Stimulated activated CD4-positive, alpha-beta T cell treated with anti-CD3 and anti-CD28 coated beads, Interleukin-4, amount 100 ng/mL, for 1 hour (primary cell): ENCODE data around the gene DPY30.

ENCODE experiments used
- DNase-seq: peaks from one replicate; pipeline ENCODE4 v3.0.0-alpha.2; 2020

DPY30 gene

DNA sequence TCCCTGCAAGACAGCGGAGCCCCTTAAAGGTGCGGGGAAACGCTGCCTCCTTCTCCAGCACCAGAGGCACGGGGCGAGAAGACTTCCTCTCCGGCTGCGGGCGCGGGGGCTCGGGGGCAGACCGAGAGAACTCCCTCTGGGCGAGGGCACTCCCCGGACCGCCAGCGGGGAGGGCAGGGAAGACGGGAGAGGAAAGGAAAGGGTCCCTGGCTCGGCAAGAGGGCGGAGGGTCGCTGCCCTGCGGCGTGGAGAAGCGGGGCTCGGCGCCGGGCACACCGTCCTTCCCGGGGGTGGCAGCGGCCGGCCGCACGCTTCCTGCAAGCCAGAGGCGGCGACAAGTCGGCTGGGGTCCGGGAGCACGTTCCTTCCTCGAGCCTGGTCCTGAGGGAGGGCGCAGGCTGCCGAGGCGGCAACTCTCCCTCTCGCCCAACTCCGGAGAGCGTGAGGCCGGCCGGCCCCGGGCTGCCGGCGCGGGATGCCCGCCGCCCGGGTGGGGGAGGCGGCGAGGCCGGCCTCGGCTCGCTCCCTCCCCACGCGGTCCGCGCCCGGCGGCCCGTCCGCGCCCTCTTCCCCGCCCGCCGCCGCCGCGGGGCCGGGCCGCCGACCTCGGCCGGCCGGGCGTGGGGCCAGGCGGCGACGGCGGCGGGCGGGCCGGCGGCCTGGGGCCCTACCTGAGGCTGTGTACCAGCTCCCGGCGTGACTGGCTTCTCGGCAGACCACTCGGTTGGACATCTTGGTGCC lies 29.9 kb downstream of the DPY30 start:
- DNase-seq, result peak; percentile 39

DNA sequence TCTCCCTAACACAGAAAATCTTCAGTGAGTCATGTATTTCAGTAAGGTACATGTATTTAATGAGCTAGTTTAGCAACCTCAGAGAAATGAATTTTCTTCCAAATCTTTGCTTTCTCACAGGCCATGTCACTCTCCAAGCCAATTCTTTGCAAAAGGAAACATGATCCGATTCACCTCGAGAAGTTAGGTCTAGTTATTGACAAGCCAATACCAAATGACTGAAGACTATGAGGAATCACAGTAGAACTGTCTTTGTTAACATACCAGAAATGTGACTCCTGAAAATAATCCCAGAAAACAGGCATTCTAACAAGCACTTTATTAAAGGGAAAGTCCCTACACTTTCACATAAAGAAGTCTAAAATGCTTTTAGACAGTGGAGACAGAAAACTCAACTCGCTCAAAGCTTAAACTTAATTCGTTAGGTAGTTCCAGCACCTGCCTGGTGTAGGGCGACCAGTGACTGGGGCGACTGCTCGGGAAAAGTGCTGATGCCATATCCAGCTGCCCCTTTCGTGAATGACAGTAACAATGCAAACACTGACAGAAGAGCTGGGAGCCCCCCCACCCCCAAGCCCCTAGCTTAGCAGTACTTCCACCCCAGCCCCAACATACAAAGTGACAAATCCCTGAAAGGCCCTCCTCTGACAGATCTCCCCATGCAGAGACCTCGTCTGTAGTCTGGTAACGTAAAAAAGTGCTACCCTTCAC lies 30.6 kb downstream of the DPY30 start:
- peak; percentile 15 for DNase-seq

DNA sequence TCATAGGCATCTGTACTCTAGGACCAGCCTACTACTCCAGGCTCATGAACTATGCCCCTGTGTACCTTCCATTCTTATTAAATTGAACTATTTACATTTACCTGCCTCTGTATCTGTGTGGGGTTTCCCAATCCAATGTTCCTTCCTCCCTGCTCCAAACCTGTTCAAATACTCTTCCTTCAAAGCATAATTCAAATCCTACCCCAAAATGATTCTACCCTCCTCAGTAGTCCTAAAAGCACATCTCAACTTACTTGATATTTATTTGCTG lies 32.5 kb downstream of the DPY30 start:
- no peak for DNase-seq

DNA sequence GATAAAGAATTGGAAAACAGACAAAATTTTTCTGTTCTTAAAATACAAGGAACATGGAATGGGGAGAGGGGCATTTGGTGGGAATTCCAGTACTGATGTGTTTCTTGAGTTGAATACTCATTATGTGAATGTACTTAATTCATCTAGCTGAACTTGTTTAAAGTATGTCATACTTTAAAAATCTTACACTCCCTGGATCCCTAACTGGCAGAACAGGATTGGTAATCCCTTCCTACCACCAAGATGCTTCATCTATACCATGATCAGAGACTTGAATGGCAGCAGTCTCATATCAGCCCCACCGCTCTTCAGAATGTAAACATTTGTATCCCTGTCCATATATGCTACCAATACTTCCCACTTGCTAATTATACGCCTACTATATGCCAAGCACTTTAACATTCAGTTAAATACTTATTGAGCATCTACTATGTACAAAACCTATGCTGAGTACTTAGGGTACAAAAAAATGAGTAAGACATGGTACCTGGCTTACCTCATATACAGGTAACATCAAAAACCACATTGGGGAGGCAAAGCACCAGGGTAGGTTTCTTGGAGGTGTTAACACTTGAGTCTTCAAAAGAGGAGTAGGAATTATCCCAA lies 34.1 kb downstream of the DPY30 start:
- no peak for DNase-seq

DNA sequence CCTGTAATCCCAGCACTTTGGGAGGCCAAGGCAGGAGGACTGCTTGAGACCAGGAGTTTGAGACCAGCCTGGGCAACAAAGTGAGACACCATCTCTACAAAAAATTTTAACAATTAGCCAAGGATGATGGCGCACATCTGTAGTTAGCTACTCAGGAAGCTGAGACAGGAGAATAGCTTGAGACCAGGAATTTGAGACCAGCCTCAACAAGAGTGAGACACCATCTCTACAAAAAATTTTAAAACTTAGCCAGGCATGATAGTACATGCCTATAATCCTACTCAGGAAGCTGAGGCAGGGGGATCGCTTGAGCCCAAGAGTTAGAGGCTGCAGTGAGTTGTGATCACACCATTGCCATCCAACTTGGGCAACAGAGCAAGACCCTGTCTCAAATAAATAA lies 35.8 kb downstream of the DPY30 start:
- no peak for DNase-seq

DNA sequence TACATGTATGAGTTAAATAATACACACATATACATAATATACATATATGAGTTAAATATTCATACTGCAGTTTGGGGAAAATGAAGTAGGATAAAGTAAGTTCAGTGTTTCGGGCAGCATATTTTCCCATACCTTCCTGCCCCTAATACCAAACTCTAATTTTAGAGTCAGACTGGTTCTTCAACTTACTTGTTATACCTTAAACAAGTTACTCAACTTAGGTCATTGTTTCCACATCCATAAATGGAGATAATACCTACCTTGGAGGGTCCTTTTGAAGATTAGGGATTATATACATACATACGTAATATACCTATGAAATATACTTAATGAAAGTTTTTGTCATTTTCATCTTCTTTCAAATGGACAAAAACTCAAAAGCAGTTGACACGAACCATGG lies 37.2 kb downstream of the DPY30 start:
- DNase-seq, result no peak

DNA sequence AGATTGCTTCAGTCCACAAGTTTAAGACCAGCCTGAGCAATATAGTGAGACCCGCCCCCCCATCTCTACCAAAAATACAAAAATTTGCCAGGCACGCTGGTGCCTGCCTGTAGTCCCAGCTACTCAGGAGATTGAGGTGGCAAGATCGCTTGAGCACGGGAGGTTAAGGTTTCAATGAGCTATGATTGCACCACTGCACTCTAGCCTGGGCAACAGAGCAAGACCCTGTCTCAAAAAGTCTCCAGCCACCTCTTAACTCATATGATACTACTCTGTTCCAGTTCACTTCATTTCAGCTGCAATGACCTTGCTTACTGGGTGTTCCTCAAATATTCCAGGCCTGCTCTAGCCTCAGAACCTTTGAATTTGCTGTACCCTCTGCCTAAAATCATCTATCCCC lies 40.2 kb downstream of the DPY30 start:
- DNase-seq, result no peak

DNA sequence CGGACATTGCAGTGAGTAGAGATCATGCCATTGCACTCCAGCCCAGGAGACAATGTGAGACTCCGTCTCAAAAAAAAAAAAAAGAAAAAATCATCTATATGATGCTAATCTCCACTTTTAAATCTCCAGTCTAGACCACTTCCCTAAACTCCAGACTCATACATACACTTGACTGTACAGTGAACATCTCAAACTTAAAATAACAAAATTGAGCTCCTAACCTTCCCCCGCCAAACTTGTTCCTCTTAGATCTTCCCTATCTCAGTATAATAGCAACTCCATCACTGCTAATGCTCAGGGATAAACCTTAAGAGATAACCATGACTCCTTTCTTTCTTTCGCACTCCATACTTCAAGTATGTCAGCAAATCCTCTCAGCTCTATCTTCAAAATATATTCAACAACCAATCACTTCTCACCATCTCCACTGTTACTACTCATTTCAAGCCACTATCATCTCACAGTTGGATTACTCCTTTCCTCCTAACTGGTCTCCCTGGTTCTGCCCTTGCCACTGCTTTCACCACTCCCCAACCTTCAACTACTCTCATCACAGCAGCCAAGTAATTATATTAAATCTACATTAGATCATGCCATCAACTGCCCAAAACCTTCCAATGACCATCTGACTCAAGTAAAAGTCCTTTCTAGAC lies 40.7 kb downstream of the DPY30 start:
- DNase-seq, result no peak

DNA sequence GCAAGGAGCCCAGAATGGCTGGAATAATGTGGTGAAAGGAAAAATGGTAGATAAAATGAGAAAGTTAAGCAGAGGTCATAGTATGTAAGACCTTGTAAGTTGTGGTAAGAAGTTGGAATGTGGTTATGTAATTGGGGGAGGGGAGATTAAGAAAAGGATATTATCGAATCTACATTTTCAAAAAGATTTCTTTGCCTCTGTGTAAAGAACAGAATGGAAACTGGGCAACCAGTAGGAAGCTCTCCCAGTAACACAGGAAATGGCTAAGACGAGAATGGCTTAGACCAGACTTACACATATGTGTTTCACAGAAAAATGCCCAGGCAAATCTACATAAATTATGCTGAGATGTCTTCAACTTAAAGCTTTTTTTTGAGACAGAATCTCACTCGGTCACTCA lies 42.0 kb downstream of the DPY30 start:
- no peak for DNase-seq

DNA sequence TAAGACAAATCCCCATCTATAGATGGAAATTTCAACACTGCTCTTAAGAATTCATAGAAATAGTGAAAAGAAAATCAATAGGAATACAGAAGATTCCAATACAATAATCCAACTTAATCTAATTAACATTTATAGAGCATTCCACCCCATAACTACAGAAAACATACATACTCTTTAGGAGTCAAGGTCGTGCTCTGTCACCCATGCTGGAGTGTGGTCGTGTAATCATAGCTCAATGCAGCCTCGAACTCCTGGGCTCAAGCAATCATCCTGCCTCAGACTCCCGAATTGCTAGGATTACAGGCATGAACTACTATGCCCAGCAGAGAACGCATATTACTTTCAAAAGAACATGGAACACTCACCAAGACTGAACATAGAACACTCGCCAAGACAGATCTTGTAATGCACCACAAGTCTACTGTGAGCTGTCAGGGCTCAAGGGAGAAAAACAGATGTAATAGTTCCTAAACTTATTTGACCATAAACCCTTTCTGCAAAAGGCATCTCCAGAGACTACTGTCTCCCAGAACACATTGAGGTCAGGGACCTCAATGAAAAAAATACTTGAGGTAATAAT lies 42.9 kb downstream of the DPY30 start:
- DNase-seq, result no peak

DNA sequence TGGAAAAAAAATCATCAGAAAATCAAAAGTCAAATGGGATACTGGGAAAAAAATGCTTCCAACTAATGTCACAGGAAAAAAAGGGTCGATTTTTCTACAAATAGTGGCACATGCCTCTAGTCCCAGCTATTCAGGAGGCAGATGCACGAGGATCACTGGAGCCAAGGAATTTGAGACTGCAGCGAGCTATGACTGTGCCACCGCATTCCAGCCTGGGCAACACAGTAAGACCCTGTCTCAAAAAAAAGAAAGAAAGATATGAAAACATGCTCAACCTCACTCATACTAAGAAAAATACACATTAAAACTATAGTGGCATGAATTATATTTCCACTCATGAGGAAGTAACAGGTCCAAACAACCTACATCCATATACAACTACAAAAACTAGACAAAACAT lies 46.7 kb downstream of the DPY30 start:
- no peak for DNase-seq

DNA sequence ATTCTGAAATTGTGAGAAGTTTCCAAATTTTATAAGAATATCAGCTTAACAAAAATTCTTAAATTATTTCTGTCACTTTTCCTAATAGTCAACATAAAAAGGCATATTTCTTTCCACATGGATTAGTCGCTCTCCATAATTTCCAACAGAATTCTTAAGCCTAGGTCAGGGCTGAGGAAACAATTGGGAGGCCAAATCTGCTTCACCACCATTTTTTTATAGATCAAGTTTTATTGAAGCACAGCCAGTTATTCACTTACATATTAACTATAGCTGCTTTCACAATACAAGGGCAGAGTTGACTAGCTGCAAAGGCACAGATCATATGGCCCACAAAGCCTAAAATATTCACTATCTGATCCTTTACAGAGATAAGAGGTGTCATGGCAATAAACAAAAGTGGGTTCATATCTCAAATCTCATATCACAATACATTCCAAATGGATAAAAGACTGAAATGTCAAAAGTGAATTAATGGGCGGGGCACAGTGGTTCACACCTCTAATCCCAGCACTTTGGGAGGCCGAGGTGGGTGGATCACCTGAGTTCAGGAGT lies 47.5 kb downstream of the DPY30 start:
- DNase-seq, result no peak

DNA sequence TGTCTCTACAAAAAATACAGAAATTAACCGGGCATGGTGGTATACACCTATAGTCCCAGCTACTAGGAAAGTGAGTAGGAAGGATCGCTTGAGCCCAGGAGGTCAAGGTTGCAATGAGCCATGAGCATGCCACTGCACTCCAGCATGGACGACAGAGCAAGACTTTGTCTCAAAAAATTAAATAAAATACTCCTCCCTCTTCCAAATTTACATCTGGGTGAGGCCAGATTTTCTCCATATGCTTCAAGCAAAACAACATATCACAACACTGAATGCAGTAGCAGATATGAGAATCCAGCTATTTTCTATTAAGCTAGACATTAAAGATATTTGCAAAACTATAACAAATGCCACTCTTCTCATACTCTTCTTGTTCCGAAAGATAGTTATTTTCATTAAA lies 49.7 kb downstream of the DPY30 start:
- DNase-seq, result no peak

DNA sequence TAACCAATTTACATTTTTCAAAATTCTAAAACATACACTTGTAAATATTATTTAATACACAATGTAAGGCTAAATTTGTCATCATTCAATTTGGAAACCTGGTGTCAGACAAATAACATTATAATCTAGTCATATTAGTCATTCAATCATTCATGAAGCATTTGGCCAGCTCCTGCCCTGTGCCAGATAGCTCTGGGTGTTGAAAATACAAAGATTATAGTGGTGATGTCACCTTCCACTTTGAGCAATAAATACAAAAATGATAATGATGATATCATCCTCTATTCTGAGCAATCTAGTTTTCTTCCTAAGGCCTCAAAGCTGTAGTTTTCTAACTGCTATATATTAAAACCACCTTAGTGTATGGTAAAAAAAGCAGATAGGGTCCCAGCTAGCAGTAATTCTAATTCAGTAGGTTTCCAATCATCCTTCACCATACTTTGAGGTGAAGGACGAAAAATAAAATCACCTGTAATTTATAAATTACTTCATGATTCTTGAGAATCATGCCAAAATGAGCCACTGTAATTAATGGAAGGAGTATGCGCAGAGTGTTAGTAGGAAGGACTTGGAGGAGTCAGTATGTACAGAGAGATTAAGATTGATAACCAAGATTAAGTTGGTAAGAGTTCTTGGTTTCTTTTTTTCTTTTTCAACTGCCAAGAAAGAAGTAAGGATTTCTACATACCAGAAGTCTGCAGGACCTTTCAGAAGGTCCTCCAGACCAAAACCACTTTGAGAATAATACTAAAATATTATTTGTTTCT lies 52.0 kb downstream of the DPY30 start:
- no peak for DNase-seq

DNA sequence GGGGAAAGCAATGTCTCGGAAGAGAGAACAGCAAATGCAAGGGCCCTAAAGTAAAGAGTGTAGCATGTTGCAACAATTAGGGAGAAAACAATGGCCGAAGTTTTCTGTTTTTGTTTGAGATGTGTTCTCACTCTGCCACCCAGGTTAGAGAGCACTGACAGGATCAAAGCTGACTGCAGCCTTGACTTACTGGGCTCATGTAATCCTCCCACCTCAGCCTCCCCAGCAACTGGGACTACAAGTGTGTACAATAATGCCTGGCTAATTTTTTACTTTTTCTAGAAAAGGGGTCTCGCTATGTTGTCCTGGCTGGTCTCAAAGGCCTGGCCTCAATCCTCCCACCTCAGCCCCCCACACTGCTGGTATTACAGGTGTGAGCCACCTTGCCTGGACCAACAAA lies 52.7 kb downstream of the DPY30 start:
- DNase-seq, result no peak

DNA sequence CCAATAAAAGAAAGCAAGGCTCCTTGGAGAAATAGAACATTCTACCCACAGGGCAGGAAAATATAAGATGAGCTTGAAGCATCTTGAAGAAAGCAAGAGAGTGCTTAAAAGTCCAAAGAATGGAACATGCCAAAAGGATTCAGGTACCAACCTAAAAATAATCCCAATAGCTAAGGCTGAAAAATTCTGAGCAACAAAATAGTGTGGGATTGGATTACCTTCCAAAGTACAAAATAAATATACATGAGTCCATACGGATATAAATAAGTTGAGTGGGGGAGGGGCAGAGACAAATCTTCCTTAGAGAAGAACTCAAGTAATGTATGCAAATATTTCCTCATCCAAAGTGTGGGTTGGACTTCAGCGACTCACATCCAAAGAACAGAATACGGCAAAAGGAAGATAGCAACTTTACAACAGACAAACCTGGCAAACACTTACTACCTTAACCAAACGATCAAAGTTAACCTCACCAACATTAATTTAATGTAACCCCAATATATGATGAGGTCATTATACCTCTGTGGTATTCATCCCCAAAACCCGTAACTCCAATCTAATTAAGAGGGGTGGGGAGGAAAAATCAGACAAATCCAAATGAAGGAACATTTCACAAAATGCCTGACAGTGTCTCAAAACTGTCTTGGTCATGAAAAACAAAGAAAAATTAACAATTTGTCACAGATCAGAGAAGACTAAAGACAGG lies 55.7 kb downstream of the DPY30 start:
- no peak for DNase-seq

DNA sequence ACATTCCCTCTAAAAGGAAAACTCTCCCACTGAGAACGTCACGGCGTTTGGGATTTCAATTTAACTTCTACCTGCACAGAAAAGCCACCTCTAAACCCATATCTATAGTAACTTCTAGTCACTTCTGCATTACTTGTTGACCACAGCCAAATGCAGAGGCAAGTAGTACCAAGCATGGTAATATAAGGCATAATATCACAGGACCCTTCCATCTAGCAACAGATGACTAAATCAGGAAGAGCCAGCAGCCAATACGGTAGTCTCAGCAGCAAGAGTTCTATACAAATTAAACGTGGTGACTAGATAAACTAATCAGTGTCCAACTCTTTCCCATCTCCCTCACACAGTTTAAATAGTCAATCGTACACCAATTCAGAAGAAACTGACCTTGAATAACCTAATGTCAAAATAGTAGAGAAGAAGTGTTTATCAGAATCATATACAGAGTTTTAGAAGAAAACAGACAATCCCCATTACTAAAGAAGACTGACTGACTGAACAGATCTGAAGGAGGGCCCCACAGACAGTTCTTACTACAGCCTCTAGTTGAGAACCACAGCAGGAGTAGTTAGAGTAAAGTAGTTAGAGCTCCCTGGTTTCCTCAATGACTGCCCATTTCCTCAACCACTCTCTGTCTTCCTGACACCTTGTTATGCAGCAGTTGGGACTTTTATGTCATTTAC lies 58.8 kb downstream of the DPY30 start:
- DNase-seq, result no peak

DNA sequence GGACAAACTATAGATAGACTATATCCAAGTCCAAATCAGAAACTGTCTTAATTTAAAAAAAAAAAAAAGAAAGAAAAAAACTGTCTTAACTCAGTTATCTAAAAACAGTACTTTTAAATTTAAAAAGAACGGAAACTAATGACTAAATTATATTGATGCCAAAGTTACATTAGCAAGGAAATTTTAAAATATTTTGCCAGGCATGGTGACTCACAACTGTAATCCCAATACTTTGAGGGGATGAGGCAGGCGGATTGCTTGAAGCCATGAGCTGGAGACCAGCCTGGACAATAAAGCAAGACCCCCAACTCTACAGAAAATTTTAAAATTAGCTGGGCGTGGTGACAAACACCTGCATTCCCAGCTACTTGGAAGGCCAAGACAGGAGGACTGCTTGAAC lies 59.6 kb downstream of the DPY30 start:
- DNase-seq, result no peak

DNA sequence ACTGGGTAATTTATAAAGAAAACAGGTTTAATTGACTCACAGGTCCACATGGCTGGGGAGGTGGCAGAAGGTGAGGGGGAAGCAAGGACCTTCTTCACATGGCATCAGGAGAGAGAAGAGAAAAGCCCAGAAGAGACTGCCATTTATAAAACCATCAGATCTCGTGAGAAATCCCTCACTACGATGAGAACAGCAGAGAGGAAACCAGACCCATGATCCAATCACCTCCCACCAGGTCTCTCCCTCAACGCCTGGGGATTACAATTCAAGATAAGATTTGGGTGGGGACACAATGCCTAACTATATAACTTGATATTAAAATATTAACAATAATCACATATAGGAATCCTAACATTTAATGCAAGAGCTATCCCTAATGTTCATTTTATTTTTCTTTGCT lies 60.6 kb downstream of the DPY30 start:
- DNase-seq, result no peak

DNA sequence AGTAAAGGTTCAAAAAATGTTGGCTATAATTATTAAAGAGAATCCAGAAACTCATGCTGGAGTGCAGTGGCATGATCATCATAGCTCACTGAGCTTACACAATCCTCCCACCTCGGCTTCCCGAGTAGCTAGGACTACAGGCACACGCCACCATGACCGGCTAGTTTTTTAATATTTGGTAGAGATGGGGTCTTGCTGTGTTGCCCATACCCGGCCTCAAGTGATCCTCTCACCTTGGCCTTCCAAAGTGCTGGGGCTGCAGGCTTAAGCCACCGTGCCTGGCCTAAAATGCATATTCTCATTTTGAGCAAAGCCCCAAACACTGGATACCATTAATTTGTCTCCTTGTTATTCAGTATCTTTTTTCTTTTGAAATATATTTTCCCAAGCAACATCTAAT lies 61.2 kb downstream of the DPY30 start:
- DNase-seq, result no peak
